HepG2 (cell line): ENCODE data around the gene BID. TPM values are rescaled to one million over a fixed set of nuclear protein-coding genes. Genes with fewer than 3 reads are reported as not detected.
A peak's percentile ranks its signal among the peaks of the same experiment; 100 is the strongest.

Source experiments
- ASH2L ChIP-seq: fragments of 300-600, 200-600 bp; sonication (generic); IDR thresholded peaks from 2 replicates; pipeline ENCODE4 v1.7.0; 2017; ENCODE audit warnings: low read depth, mild to moderate bottlenecking, moderate library complexity, mixed read lengths, low read length; ENCODE audit not compliant: insufficient read length
- ATRX ChIP-seq: sonication (generic); formaldehyde crosslinking; IDR thresholded peaks from 2 replicates; pipeline ENCODE4 v1.4.0; 2020; ENCODE audit warnings: missing genetic modification reagents, borderline replicate concordance
- CREM ChIP-seq, 2 experiments: sonication (generic) in 1 of 2; formaldehyde crosslinking in 1 of 2; IDR thresholded peaks; 2 replicates each; pipeline versions ENCODE4 v1.4.0 to v1.6.1; 2016 to 2020; ENCODE audit warnings: antibody characterized with exemption in 1 of 2, mild to moderate bottlenecking in 1 of 2, missing genetic modification reagents in 1 of 2
- EEA1 ChIP-seq: sonication (generic); formaldehyde crosslinking; IDR thresholded peaks from 2 replicates; pipeline ENCODE4 v1.5.1; 2020; ENCODE audit warnings: mild to moderate bottlenecking, missing genetic modification reagents, borderline replicate concordance
- GPN1 ChIP-seq: sonication (generic); formaldehyde crosslinking; IDR thresholded peaks from 2 replicates; pipeline ENCODE4 v1.5.1; 2020; ENCODE audit warnings: missing genetic modification reagents, borderline replicate concordance
- KDM2A ChIP-seq: sonication (generic); formaldehyde crosslinking; IDR thresholded peaks from 2 replicates; pipeline ENCODE4 v1.4.0; 2020; ENCODE audit warnings: low read depth, missing genetic modification reagents, borderline replicate concordance
- KDM5B ChIP-seq: sonication (generic); formaldehyde crosslinking; IDR thresholded peaks from 2 replicates; pipeline ENCODE4 v1.4.0; 2020; ENCODE audit warnings: missing genetic modification reagents, mild to moderate bottlenecking, borderline replicate concordance
- LCORL ChIP-seq, 2 experiments: fragments of 450-650 bp in 1 of 2; sonication (generic) in 1 of 2; formaldehyde crosslinking in 1 of 2; IDR thresholded peaks; 2 replicates each; pipeline versions ENCODE4 v1.5.0 to v1.6.1; 2017 to 2020; ENCODE audit warnings: antibody characterized with exemption in 1 of 2, missing genetic modification reagents in 1 of 2
- NCOA1 ChIP-seq: sonication (generic); formaldehyde crosslinking; IDR thresholded peaks from 2 replicates; pipeline ENCODE4 v1.9.0; 2021; ENCODE audit warnings: missing genetic modification reagents
- NCOA2 ChIP-seq: sonication (generic); formaldehyde crosslinking; IDR thresholded peaks from 2 replicates; pipeline ENCODE4 v1.8.0; 2022; ENCODE audit warnings: inconsistent platforms
- NCOR1 ChIP-seq: fragments of 200-600 bp; sonication (generic); IDR thresholded peaks from 2 replicates; pipeline ENCODE4 v1.7.0; 2017; ENCODE audit warnings: antibody characterized with exemption, low read length, borderline replicate concordance
- NFATC3 ChIP-seq: sonication (generic); formaldehyde crosslinking; IDR thresholded peaks from 2 replicates; pipeline ENCODE4 v1.5.1; 2020; ENCODE audit warnings: mild to moderate bottlenecking, missing genetic modification reagents
- NKX3-1 ChIP-seq: sonication (generic); formaldehyde crosslinking; IDR thresholded peaks from 2 replicates; pipeline ENCODE4 v1.5.0; 2020; ENCODE audit warnings: missing genetic modification reagents
- SALL1 ChIP-seq: sonication (generic); formaldehyde crosslinking; IDR thresholded peaks from 2 replicates; pipeline ENCODE4 v1.8.0; 2022; ENCODE audit warnings: mild to moderate bottlenecking, missing genetic modification reagents
- SOX13 ChIP-seq, 3 experiments: fragments of 450-650 bp in 1 of 3; sonication (generic) in 1 of 3; formaldehyde crosslinking in 1 of 3; IDR thresholded peaks in 2 of 3; conservative IDR thresholded peaks in 1 of 3; 2 replicates each; pipeline versions ENCODE4 v1.5.0 to v1.6.1; 2016 to 2020; ENCODE audit warnings: antibody characterized with exemption in 1 of 3, mild to moderate bottlenecking in 1 of 3, missing compliant biosample characterization in 1 of 3, missing genetic modification reagents in 1 of 3, moderate library complexity in 1 of 3
- ZIK1 ChIP-seq: sonication (generic); formaldehyde crosslinking; IDR thresholded peaks from 2 replicates; pipeline ENCODE4 v1.5.0; 2020; ENCODE audit warnings: mild to moderate bottlenecking, low read depth, missing genetic modification reagents, borderline replicate concordance
- ZNF180 ChIP-seq: sonication (generic); formaldehyde crosslinking; IDR thresholded peaks from 2 replicates; pipeline ENCODE4 v1.4.0; 2020; ENCODE audit warnings: low read depth, missing genetic modification reagents, borderline replicate concordance
- ZNF564 ChIP-seq: sonication (generic); formaldehyde crosslinking; IDR thresholded peaks from 2 replicates; pipeline ENCODE4 v1.8.1; 2023; ENCODE audit warnings: mild to moderate bottlenecking, missing genetic modification reagents
- polyA plus RNA-seq, 8 experiments: library from polyadenylated mRNA; depleted of rRNA in 3 of 8; stranded (reverse) in 7 of 8; unstranded in 1 of 8; fragments of >200 nt; fragmentation: Illumina TruSeq in 4 of 8; extraction: Trizol in 4 of 8; gene quantifications; 2 replicates each; pipeline versions ENCODE4 v1.2.1 to v1.2.3, GENCODE V29; 2011 to 2016; ENCODE audit warnings: low read depth in 4 of 8, missing spikeins in 1 of 8, mixed read lengths in 1 of 8; ENCODE audit not compliant: insufficient read depth in 1 of 8
- total RNA-seq, 5 experiments: library from RNA; depleted of rRNA; stranded (reverse); fragments of >200 nt; fragmentation: Illumina TruSeq; extraction: Trizol; gene quantifications; 2 replicates each; pipeline ENCODE4 v1.2.3, GENCODE V29; 2016; ENCODE audit warnings: low read depth in 1 of 5
- TF ChIP-seq, protein P1 (sequence below): IDR thresholded peaks from 2 replicates; pipeline ENCODE4 v1.6.1; 2016; ENCODE audit warnings: missing compliant biosample characterization, missing genetic modification reagents, borderline replicate concordance
- TF ChIP-seq, protein P2 (sequence below): sonication (generic); formaldehyde crosslinking; IDR thresholded peaks from 2 replicates; pipeline ENCODE4 v1.8.0; 2022; ENCODE audit warnings: mild to moderate bottlenecking, missing genetic modification reagents, moderate library complexity
- TF ChIP-seq, protein P3 (sequence below): sonication (generic); formaldehyde crosslinking; IDR thresholded peaks from 2 replicates; pipeline ENCODE4 v1.5.0; 2020; ENCODE audit warnings: missing genetic modification reagents
- TF ChIP-seq, protein P4 (sequence below): sonication (generic); formaldehyde crosslinking; IDR thresholded peaks from 2 replicates; pipeline ENCODE4 v1.4.0; 2020; ENCODE audit warnings: missing genetic modification reagents

BID gene
- total and polyA plus RNA-seq, 2 of the 13 experiments (the other 11 are each of a cell fraction or from before 2014, with no cell fraction given): 35.3 to 51.7 TPM

DNA sequence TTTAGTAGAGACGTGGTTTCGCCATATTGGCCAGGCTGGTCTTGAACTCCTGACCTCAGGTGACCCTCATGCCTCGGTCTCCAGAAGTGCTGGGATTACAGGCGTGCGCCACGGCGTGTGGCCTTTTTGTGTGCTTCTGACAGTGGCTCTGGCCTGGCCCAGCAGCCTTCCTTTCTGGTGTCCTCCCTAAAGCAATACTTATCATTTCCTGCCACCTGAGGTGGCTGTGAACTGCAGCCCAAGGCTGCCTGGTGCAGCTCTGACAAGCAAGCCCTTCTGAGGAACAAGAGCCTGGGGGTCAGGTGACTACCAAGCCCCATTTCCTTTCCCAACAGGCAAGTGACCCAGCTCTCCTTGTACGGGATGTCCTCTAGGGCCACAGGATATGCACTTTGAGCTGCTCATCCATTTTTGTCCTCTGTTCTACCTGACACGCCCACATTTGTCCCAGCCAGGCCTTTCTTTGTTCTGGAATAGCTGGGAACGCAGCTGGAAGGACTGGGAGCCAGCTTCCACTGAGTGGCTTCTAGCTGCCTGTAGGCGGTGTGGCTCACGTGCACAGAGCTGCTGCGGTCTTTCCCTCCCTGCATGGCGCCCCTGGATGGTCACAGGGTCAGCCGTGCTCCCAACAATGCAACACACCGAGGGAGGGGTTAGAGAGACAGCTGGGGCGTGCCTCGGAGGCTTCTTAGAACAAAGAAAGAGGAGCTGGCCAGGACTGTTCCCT is 12.3 kb upstream of the BID start (continued):
- TF ChIP-seq CREM (IDR thresholded peaks at IDR 0.05) (no peak; the same call in 1 of the 2 replicates), CREM (CRISPR knock-in tag; IDR thresholded peaks at IDR 0.05) (no peak), ZNF180 (CRISPR knock-in tag) (peak; percentile 67; the same call in 1 of the 2 replicates), ZNF564 (CRISPR knock-in tag) (0 out of 2 replicates have a peak, but pooled peaks have one; percentile 36), ASH2L (peak; percentile 20), ATRX (CRISPR knock-in tag) (no peak), NCOA1 (CRISPR knock-in tag) (0 out of 2 replicates have a peak, but pooled peaks have one; percentile 16), NCOR1 (peak; percentile 42; the same call in 1 of the 2 replicates), SALL1 (peak; percentile 73), NFATC3 (CRISPR knock-in tag) (no peak), GPN1 (no peak), SOX13 (IDR thresholded peaks at IDR 0.05) (peak; percentile 88), SOX13 (CRISPR knock-in tag; conservative IDR thresholded peaks at IDR 0.05 in 1 of 2, IDR thresholded peaks at IDR 0.05 in 1 of 2) (peak in 1 of 2 experiments; percentile 97; a peak in 2 of 4 replicates), ZIK1 (CRISPR knock-in tag) (no peak), NKX3-1 (CRISPR knock-in tag) (peak; percentile 61; the same call in 1 of the 2 replicates), NCOA2 (CRISPR knock-in tag) (peak; percentile 27; the same call in 1 of the 2 replicates), EEA1 (CRISPR knock-in tag) (no peak), KDM5B (CRISPR knock-in tag) (peak; percentile 42; the same call in 1 of the 2 replicates), KDM2A (CRISPR knock-in tag) (peak; percentile 54; the same call in 1 of the 2 replicates), LCORL (IDR thresholded peaks at IDR 0.05) (no peak), LCORL (CRISPR knock-in tag; IDR thresholded peaks at IDR 0.05) (peak; percentile 77)
- TF ChIP-seq, protein P1, sequence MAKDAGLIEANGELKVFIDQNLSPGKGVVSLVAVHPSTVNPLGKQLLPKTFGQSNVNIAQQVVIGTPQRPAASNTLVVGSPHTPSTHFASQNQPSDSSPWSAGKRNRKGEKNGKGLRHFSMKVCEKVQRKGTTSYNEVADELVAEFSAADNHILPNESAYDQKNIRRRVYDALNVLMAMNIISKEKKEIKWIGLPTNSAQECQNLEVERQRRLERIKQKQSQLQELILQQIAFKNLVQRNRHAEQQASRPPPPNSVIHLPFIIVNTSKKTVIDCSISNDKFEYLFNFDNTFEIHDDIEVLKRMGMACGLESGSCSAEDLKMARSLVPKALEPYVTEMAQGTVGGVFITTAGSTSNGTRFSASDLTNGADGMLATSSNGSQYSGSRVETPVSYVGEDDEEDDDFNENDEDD (CRISPR knock-in tag): peak; percentile 78; the same call in 1 of the 2 replicates
- TF ChIP-seq, protein P2, sequence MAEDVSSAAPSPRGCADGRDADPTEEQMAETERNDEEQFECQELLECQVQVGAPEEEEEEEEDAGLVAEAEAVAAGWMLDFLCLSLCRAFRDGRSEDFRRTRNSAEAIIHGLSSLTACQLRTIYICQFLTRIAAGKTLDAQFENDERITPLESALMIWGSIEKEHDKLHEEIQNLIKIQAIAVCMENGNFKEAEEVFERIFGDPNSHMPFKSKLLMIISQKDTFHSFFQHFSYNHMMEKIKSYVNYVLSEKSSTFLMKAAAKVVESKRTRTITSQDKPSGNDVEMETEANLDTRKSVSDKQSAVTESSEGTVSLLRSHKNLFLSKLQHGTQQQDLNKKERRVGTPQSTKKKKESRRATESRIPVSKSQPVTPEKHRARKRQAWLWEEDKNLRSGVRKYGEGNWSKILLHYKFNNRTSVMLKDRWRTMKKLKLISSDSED (CRISPR knock-in tag): no peak
- TF ChIP-seq, protein P3, sequence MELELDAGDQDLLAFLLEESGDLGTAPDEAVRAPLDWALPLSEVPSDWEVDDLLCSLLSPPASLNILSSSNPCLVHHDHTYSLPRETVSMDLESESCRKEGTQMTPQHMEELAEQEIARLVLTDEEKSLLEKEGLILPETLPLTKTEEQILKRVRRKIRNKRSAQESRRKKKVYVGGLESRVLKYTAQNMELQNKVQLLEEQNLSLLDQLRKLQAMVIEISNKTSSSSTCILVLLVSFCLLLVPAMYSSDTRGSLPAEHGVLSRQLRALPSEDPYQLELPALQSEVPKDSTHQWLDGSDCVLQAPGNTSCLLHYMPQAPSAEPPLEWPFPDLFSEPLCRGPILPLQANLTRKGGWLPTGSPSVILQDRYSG (CRISPR knock-in tag): no peak
- TF ChIP-seq, protein P4, sequence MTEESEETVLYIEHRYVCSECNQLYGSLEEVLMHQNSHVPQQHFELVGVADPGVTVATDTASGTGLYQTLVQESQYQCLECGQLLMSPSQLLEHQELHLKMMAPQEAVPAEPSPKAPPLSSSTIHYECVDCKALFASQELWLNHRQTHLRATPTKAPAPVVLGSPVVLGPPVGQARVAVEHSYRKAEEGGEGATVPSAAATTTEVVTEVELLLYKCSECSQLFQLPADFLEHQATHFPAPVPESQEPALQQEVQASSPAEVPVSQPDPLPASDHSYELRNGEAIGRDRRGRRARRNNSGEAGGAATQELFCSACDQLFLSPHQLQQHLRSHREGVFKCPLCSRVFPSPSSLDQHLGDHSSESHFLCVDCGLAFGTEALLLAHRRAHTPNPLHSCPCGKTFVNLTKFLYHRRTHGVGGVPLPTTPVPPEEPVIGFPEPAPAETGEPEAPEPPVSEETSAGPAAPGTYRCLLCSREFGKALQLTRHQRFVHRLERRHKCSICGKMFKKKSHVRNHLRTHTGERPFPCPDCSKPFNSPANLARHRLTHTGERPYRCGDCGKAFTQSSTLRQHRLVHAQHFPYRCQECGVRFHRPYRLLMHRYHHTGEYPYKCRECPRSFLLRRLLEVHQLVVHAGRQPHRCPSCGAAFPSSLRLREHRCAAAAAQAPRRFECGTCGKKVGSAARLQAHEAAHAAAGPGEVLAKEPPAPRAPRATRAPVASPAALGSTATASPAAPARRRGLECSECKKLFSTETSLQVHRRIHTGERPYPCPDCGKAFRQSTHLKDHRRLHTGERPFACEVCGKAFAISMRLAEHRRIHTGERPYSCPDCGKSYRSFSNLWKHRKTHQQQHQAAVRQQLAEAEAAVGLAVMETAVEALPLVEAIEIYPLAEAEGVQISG: peak; percentile 65
